GM23338 (cell line): Measurements from ENCODE around the gene CUX1. TPM values are rescaled to one million over a fixed set of nuclear protein-coding genes. Genes with fewer than 3 reads are reported as not detected.
A peak's percentile ranks its signal among the peaks of the same experiment; 100 is the strongest.

Experiments used
- ATAC-seq: fragments of 200-7000 bp; cut with Tn5 transposase; 3 replicates; pipeline ENCODE4 v1.9.1; 2020
- DNase-seq: peaks from one replicate; pipeline ENCODE4 v3.0.0-alpha.2; 2015; ENCODE audit warnings: low spot score
- H2AFZ ChIP-seq: fragments of 200-600 bp; sonication (generic); 2 replicates; pipeline ENCODE4 v1.8.0; 2016; ENCODE audit warnings: antibody characterized with exemption, mild to moderate bottlenecking, moderate library complexity
- H3F3A ChIP-seq: fragments of 200-600 bp; sonication (generic); replicated peaks from 2 replicates; pipeline ENCODE4 v1.8.0; 2017; ENCODE audit warnings: antibody characterized with exemption, mixed run types, low read depth
- H3K27ac ChIP-seq: fragments of 200-600 bp; sonication (generic); 2 replicates; pipeline ENCODE4 v1.6.1; 2016; ENCODE audit warnings: low read depth
- H3K27me3 ChIP-seq: fragments of 200-600 bp; sonication (generic); 2 replicates; pipeline ENCODE4 v1.8.0; 2016; ENCODE audit warnings: mild to moderate bottlenecking, mixed run types, moderate library complexity; ENCODE audit not compliant: insufficient read depth
- H3K36me3 ChIP-seq: fragments of 200-600 bp; sonication (generic); 2 replicates; pipeline ENCODE4 v1.8.0; 2016; ENCODE audit warnings: mild to moderate bottlenecking; ENCODE audit not compliant: insufficient read depth
- H3K4me1 ChIP-seq: fragments of 200-600 bp; sonication (generic); 2 replicates; pipeline ENCODE4 v1.8.0; 2016; ENCODE audit warnings: mild to moderate bottlenecking, moderate library complexity; ENCODE audit not compliant: insufficient read depth
- H3K4me2 ChIP-seq: fragments of 200-600 bp; sonication (generic); 2 replicates; pipeline ENCODE4 v1.7.1; 2017; ENCODE audit warnings: mixed run types
- H3K4me3 ChIP-seq: fragments of 200-600 bp; sonication (generic); 2 replicates; pipeline ENCODE4 v1.6.1; 2016; ENCODE audit warnings: mixed run types
- H3K79me2 ChIP-seq: fragments of 200-600 bp; sonication (generic); replicated peaks from 2 replicates; pipeline ENCODE4 v1.8.0; 2017; ENCODE audit warnings: mild to moderate bottlenecking; ENCODE audit not compliant: insufficient read depth
- H3K9me2 ChIP-seq: fragments of 200-600 bp; sonication (generic); 2 replicates; pipeline ENCODE4 v1.8.0; 2017; ENCODE audit not compliant: insufficient read depth
- H4K20me1 ChIP-seq: fragments of 200-600 bp; sonication (generic); replicated peaks from 2 replicates; pipeline ENCODE4 v1.8.0; 2017; ENCODE audit warnings: mild to moderate bottlenecking; ENCODE audit not compliant: insufficient read depth
- H3K27ac Mint-ChIP-seq: 2 replicates; pipeline ENCODE4 v1.8.0; 2020; ENCODE audit warnings: inconsistent platforms, mild to moderate bottlenecking, moderate library complexity, mixed read lengths
- H3K27me3 Mint-ChIP-seq: 3 replicates; pipeline ENCODE4 v1.8.0; 2022; ENCODE audit warnings: low read depth, mild to moderate bottlenecking, moderate library complexity, mixed read lengths, inconsistent platforms; ENCODE audit not compliant: insufficient read depth, poor library complexity
- H3K36me3 Mint-ChIP-seq: 3 replicates; pipeline ENCODE4 v1.8.0; 2021; ENCODE audit warnings: low read depth, mild to moderate bottlenecking, inconsistent platforms, moderate library complexity, mixed read lengths
- H3K4me1 Mint-ChIP-seq: 3 replicates; pipeline ENCODE4 v1.8.0; 2020; ENCODE audit warnings: mild to moderate bottlenecking, inconsistent platforms, mixed read lengths
- H3K4me3 Mint-ChIP-seq: 3 replicates; pipeline ENCODE4 v1.8.0; 2021; ENCODE audit warnings: moderate library complexity, mild to moderate bottlenecking, inconsistent platforms, mixed read lengths
- H3K9me3 Mint-ChIP-seq: 3 replicates; pipeline ENCODE4 v1.8.0; 2020; ENCODE audit warnings: moderate library complexity, mild to moderate bottlenecking, inconsistent platforms, mixed read lengths
- CREB1 ChIP-seq: fragments of 250-450 bp; sonication (Bioruptor Pico); IDR thresholded peaks from 2 replicates; pipeline ENCODE4 v1.5.0; 2020; ENCODE audit warnings: low read depth, mild to moderate bottlenecking, moderate library complexity
- EZH2 ChIP-seq: fragments of 200-600 bp; sonication (generic); IDR thresholded peaks from one replicate; pipeline ENCODE4 v1.8.0; 2017; ENCODE audit warnings: antibody characterized with exemption, mild to moderate bottlenecking, low read depth; ENCODE audit not compliant: unreplicated experiment
- EZH2phosphoT487 ChIP-seq: fragments of 200-600 bp; sonication (generic); IDR thresholded peaks from one replicate; pipeline ENCODE4 v1.8.1; 2018; ENCODE audit warnings: antibody characterized with exemption; ENCODE audit not compliant: unreplicated experiment
- JUNB ChIP-seq: IDR thresholded peaks from one replicate; pipeline ENCODE4 v1.6.1; 2016; ENCODE audit warnings: antibody characterized with exemption; ENCODE audit not compliant: unreplicated experiment
- NANOG ChIP-seq: IDR thresholded peaks from 2 replicates; pipeline ENCODE4 v1.6.1; 2016; ENCODE audit warnings: antibody characterized with exemption, borderline replicate concordance
- POLR2AphosphoS5 ChIP-seq: IDR thresholded peaks from 2 replicates; pipeline ENCODE4 v1.6.1; 2016; ENCODE audit warnings: antibody characterized with exemption, low read depth
- STAT1 ChIP-seq: IDR thresholded peaks from one replicate; pipeline ENCODE4 v1.6.1; 2016; ENCODE audit warnings: antibody characterized with exemption; ENCODE audit not compliant: unreplicated experiment
- ZNF114 ChIP-seq: fragments of 250-450 bp; sonication (Bioruptor Pico); IDR thresholded peaks from 2 replicates; pipeline ENCODE4 v1.5.0; 2020; ENCODE audit warnings: mild to moderate bottlenecking, moderate library complexity
- ZNF331 ChIP-seq: fragments of 250-450 bp; sonication (Bioruptor Pico); IDR thresholded peaks from 2 replicates; pipeline ENCODE4 v1.5.0; 2020; ENCODE audit warnings: low read depth, mild to moderate bottlenecking, moderate library complexity
- polyA plus RNA-seq: library from polyadenylated mRNA; unstranded; fragments of >200 nt; fragmentation: Nextera tagmentation; extraction: Ambion mirVana; gene quantifications from 2 replicates; pipeline ENCODE4 v1.2.1, GENCODE V29; 2016
- total RNA-seq: library from RNA; depleted of rRNA; stranded (reverse); fragments of >200 nt; shearing (Covaris generic); gene quantifications from 2 replicates; pipeline ENCODE4 v1.2.3, GENCODE V29; 2014
- TF ChIP-seq, protein P1 (sequence below), 2 experiments: fragments of 200-600 bp in 1 of 2; sonication (generic) in 1 of 2; conservative IDR thresholded peaks; 2 replicates each; pipeline versions ENCODE4 v1.5.1 to v1.6.1; 2016 to 2017; ENCODE audit warnings: antibody characterized with exemption in 2 of 2, low read depth in 2 of 2, mild to moderate bottlenecking in 2 of 2, moderate library complexity in 1 of 2
- TF ChIP-seq, protein P2 (sequence below): IDR thresholded peaks from one replicate; pipeline ENCODE4 v1.6.1; 2018; ENCODE audit warnings: antibody characterized with exemption; ENCODE audit not compliant: unreplicated experiment
- TF ChIP-seq, protein P3 (sequence below): IDR thresholded peaks from 2 replicates; pipeline ENCODE4 v1.6.1; 2016; ENCODE audit warnings: antibody characterized with exemption
- TF ChIP-seq, protein P4 (sequence below): fragments of 250-450 bp; sonication (Bioruptor Pico); IDR thresholded peaks from 2 replicates; pipeline ENCODE4 v1.5.0; 2020; ENCODE audit warnings: mild to moderate bottlenecking, moderate library complexity

CUX1 gene
- total and polyA plus RNA-seq, 2 experiments from 2014 or later, result 49.9 to 64.0 TPM

DNA sequence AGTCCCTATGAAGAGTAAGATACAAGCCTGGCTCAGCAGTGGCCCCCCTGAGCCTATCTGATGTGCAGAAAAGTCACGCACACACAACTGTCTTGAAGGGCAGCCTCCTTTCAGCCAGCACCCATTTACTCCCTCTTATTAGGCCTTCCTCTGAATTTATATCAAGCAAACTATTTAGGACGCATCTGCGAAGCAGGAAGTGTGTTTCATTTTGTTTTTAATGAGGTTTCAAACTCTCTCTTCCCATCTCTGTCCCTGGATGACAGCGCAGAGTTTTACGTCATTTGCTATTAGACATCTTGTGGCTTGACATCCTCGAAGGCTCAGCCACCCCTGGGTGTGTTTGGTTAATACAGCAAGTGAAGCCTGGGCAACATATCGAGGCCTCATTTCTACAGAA is 79.5 kb downstream of the CUX1 start:
- H3K36me3 Mint-ChIP-seq, result peaks cover 4% of the 10 kb centered on the region; the same call in 2 of the 3 replicates
- Histone ChIP-seq H3K27me3 (no peaks in the 10 kb centered on the region), H4K20me1 (peaks cover 62% of the 10 kb centered on the region), H3K27ac (peak overlapping the region; percentile 50; the same call in 1 of the 2 replicates), H3K36me3 (no peaks in the 10 kb centered on the region), H3K4me3 (no peak overlapping the region), H3K79me2 (peaks cover 100% of the 10 kb centered on the region), H3K4me2 (no peak overlapping the region), H3K9me2 (no peaks in the 10 kb centered on the region), H3F3A (no peaks in the 10 kb centered on the region), H3K4me1 (peaks cover 9% of the 10 kb centered on the region), H2AFZ (no peak overlapping the region)
- ATAC-seq (no peak), DNase-seq (no peak)
- TF ChIP-seq, protein P1, sequence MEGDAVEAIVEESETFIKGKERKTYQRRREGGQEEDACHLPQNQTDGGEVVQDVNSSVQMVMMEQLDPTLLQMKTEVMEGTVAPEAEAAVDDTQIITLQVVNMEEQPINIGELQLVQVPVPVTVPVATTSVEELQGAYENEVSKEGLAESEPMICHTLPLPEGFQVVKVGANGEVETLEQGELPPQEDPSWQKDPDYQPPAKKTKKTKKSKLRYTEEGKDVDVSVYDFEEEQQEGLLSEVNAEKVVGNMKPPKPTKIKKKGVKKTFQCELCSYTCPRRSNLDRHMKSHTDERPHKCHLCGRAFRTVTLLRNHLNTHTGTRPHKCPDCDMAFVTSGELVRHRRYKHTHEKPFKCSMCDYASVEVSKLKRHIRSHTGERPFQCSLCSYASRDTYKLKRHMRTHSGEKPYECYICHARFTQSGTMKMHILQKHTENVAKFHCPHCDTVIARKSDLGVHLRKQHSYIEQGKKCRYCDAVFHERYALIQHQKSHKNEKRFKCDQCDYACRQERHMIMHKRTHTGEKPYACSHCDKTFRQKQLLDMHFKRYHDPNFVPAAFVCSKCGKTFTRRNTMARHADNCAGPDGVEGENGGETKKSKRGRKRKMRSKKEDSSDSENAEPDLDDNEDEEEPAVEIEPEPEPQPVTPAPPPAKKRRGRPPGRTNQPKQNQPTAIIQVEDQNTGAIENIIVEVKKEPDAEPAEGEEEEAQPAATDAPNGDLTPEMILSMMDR (conservative IDR thresholded peaks at IDR 0.05; ENCODE audit: low read depth in 2 of 2), result no peak
- no peak for TF ChIP-seq EZH2
- TF ChIP-seq, protein P2, sequence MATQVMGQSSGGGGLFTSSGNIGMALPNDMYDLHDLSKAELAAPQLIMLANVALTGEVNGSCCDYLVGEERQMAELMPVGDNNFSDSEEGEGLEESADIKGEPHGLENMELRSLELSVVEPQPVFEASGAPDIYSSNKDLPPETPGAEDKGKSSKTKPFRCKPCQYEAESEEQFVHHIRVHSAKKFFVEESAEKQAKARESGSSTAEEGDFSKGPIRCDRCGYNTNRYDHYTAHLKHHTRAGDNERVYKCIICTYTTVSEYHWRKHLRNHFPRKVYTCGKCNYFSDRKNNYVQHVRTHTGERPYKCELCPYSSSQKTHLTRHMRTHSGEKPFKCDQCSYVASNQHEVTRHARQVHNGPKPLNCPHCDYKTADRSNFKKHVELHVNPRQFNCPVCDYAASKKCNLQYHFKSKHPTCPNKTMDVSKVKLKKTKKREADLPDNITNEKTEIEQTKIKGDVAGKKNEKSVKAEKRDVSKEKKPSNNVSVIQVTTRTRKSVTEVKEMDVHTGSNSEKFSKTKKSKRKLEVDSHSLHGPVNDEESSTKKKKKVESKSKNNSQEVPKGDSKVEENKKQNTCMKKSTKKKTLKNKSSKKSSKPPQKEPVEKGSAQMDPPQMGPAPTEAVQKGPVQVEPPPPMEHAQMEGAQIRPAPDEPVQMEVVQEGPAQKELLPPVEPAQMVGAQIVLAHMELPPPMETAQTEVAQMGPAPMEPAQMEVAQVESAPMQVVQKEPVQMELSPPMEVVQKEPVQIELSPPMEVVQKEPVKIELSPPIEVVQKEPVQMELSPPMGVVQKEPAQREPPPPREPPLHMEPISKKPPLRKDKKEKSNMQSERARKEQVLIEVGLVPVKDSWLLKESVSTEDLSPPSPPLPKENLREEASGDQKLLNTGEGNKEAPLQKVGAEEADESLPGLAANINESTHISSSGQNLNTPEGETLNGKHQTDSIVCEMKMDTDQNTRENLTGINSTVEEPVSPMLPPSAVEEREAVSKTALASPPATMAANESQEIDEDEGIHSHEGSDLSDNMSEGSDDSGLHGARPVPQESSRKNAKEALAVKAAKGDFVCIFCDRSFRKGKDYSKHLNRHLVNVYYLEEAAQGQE, result no peak
- TF ChIP-seq NANOG, result no peak
- TF ChIP-seq EZH2phosphoT487, result no peak
- TF ChIP-seq POLR2AphosphoS5, result no peak
- TF ChIP-seq STAT1, result no peak
- TF ChIP-seq CREB1, result no peak
- TF ChIP-seq, protein P3, sequence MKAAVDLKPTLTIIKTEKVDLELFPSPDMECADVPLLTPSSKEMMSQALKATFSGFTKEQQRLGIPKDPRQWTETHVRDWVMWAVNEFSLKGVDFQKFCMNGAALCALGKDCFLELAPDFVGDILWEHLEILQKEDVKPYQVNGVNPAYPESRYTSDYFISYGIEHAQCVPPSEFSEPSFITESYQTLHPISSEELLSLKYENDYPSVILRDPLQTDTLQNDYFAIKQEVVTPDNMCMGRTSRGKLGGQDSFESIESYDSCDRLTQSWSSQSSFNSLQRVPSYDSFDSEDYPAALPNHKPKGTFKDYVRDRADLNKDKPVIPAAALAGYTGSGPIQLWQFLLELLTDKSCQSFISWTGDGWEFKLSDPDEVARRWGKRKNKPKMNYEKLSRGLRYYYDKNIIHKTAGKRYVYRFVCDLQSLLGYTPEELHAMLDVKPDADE, result no peak
- no peak for TF ChIP-seq JUNB
- TF ChIP-seq, protein P4, sequence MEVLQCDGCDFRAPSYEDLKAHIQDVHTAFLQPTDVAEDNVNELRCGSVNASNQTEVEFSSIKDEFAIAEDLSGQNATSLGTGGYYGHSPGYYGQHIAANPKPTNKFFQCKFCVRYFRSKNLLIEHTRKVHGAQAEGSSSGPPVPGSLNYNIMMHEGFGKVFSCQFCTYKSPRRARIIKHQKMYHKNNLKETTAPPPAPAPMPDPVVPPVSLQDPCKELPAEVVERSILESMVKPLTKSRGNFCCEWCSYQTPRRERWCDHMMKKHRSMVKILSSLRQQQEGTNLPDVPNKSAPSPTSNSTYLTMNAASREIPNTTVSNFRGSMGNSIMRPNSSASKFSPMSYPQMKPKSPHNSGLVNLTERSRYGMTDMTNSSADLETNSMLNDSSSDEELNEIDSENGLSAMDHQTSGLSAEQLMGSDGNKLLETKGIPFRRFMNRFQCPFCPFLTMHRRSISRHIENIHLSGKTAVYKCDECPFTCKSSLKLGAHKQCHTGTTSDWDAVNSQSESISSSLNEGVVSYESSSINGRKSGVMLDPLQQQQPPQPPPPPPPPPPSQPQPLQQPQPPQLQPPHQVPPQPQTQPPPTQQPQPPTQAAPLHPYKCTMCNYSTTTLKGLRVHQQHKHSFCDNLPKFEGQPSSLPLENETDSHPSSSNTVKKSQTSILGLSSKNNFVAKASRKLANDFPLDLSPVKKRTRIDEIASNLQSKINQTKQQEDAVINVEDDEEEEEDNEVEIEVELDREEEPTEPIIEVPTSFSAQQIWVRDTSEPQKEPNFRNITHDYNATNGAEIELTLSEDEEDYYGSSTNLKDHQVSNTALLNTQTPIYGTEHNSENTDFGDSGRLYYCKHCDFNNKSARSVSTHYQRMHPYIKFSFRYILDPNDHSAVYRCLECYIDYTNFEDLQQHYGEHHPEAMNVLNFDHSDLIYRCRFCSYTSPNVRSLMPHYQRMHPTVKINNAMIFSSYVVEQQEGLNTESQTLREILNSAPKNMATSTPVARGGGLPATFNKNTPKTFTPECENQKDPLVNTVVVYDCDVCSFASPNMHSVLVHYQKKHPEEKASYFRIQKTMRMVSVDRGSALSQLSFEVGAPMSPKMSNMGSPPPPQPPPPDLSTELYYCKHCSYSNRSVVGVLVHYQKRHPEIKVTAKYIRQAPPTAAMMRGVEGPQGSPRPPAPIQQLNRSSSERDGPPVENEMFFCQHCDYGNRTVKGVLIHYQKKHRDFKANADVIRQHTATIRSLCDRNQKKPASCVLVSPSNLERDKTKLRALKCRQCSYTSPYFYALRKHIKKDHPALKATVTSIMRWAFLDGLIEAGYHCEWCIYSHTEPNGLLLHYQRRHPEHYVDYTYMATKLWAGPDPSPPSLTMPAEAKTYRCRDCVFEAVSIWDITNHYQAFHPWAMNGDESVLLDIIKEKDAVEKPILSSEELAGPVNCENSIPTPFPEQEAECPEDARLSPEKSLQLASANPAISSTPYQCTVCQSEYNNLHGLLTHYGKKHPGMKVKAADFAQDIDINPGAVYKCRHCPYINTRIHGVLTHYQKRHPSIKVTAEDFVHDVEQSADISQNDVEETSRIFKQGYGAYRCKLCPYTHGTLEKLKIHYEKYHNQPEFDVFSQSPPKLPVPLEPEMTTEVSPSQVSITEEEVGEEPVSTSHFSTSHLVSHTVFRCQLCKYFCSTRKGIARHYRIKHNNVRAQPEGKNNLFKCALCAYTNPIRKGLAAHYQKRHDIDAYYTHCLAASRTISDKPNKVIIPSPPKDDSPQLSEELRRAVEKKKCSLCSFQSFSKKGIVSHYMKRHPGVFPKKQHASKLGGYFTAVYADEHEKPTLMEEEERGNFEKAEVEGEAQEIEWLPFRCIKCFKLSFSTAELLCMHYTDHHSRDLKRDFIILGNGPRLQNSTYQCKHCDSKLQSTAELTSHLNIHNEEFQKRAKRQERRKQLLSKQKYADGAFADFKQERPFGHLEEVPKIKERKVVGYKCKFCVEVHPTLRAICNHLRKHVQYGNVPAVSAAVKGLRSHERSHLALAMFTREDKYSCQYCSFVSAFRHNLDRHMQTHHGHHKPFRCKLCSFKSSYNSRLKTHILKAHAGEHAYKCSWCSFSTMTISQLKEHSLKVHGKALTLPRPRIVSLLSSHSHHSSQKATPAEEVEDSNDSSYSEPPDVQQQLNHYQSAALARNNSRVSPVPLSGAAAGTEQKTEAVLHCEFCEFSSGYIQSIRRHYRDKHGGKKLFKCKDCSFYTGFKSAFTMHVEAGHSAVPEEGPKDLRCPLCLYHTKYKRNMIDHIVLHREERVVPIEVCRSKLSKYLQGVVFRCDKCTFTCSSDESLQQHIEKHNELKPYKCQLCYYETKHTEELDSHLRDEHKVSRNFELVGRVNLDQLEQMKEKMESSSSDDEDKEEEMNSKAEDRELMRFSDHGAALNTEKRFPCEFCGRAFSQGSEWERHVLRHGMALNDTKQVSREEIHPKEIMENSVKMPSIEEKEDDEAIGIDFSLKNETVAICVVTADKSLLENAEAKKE, result no peak
- TF ChIP-seq ZNF114 (CRISPR knock-in tag), result no peak
- no peak for TF ChIP-seq ZNF331 (CRISPR knock-in tag)
- H3K4me3 Mint-ChIP-seq, result no peak overlapping the region
- no peaks in the 10 kb centered on the region for H3K9me3 Mint-ChIP-seq
- peak overlapping the region; percentile 34; the same call in 1 of the 2 replicates for H3K27ac Mint-ChIP-seq
- peaks cover 3% of the 10 kb centered on the region for H3K27me3 Mint-ChIP-seq
- peaks cover 48% of the 10 kb centered on the region for H3K4me1 Mint-ChIP-seq
